AG04450 (cell line): ENCODE data around the gene TBCEL. TPM values are rescaled to one million over a fixed set of nuclear protein-coding genes. Genes with fewer than 3 reads are reported as not detected.

Source experiments
- CTCF ChIA-PET: fragments of 300-600, 350-600 bp; formaldehyde crosslinking; extraction: SDS; loops from one replicate; lab custom pipeline; 2022; ENCODE audit warnings: antibody characterized with exemption, inconsistent platforms; lab: Charles Lee
- POLR2A ChIA-PET: fragments of 350-600 bp; formaldehyde crosslinking; extraction: SDS; loops from one replicate; lab custom pipeline; 2021; ENCODE audit warnings: antibody characterized with exemption, inconsistent platforms; lab: Yijun Ruan, JAX
- DNase-seq: peaks from one replicate; pipeline ENCODE4 v3.0.0-alpha.2; 2011; ENCODE audit warnings: low read depth, low spot score
- H3K27ac ChIP-seq: one replicate; pipeline ENCODE4 v1.5.1; 2012; ENCODE audit warnings: low read depth, low read length, control low read depth
- H3K27me3 ChIP-seq: one replicate; pipeline ENCODE4 v1.6.0; 2012; ENCODE audit warnings: low read length; ENCODE audit not compliant: control insufficient read depth, insufficient read depth
- H3K4me3 ChIP-seq: 2 replicates; pipeline ENCODE4 v1.5.1; 2011; ENCODE audit warnings: mild to moderate bottlenecking, low read depth, low read length, control low read depth
- H3K9me3 ChIP-seq: 2 replicates; pipeline ENCODE4 v1.5.1; 2012; ENCODE audit warnings: low read length; ENCODE audit not compliant: control insufficient read depth, insufficient read depth
- CTCF ChIP-seq: IDR thresholded peaks from 2 replicates; pipeline ENCODE4 v1.5.1; 2011; ENCODE audit warnings: low read depth, low read length, control low read depth, inconsistent platforms
- polyA plus RNA-seq: library from polyadenylated mRNA; depleted of rRNA; stranded (reverse); fragments of >200 nt; gene quantifications from 2 replicates; pipeline ENCODE4 v1.2.3, GENCODE V29; 2011

Gene TBCEL
- polyA plus RNA-seq, 1 experiment = 19.3 TPM

GRCh38 chr11:121099364-121099763 lies 75.5 kb downstream of the TBCEL start:
- no peak for DNase-seq
- ChIA-PET POLR2A (no interaction called here), CTCF (interaction anchor here (0.9 kb wide), 1 partner anchor 12 kb away, joined by 5 read pairs; no protein-coding TSS in a partner anchor)
- Histone ChIP-seq H3K27me3 (peaks cover 11% of the 10 kb centered on the region), H3K4me3 (no peak overlapping the region), H3K27ac (no peak overlapping the region), H3K9me3 (no peaks in the 10 kb centered on the region)
- no peak for TF ChIP-seq CTCF

- ChIA-PET POLR2A (no interaction called here), CTCF (interaction anchor here (0.7 to 0.9 kb wide), 2 partner anchors 36 to 95 kb away, joined by 4 to 5 read pairs; no protein-coding TSS in a partner anchor)
- H3K27ac ChIP-seq = no peak overlapping the region
- no peak overlapping the region for H3K4me3 ChIP-seq
- H3K27me3 ChIP-seq = peaks cover 11% of the 10 kb centered on the region
- H3K9me3 ChIP-seq = no peaks in the 10 kb centered on the region
- TF ChIP-seq CTCF = no peak
- peak; percentile 10 for DNase-seq
These were observed 76.0 kb downstream of the TBCEL start for GRCh38 chr11:121099885-121100284.

GRCh38 chr11:121100943-121101342 lies 77.0 kb downstream of the TBCEL start, which contains the start of gene TECTA:
TSS of gene TECTA (plus strand) at chr11:121101243. CDS start at chr11:121102666, 1,423 bp downstream.
- peaks cover 16% of the 10 kb centered on the region for H3K27me3 ChIP-seq
- CTCF ChIA-PET = no interaction called here

GRCh38 chr11:121104312-121104762 lies 80.4 kb downstream of the TBCEL start:
- no peak for DNase-seq
- CTCF ChIA-PET = no interaction called here
- no peak for TF ChIP-seq CTCF

More at GRCh38 chr11:121100943-121101342, 77.0 kb downstream of the TBCEL start, which contains the start of gene TECTA:
- no peak for TF ChIP-seq CTCF
- no peak for DNase-seq
- H3K4me3 ChIP-seq = no peak within 1 kb of the TSS
- H3K9me3 ChIP-seq = no peaks in the 10 kb centered on the region
- POLR2A ChIA-PET = no interaction called here
- no peak within 1 kb of the TSS for H3K27ac ChIP-seq

GRCh38 chr11:121105063-121105480 lies 81.2 kb downstream of the TBCEL start:
- Histone ChIP-seq H3K27ac (no peak overlapping the region), H3K4me3 (no peak overlapping the region), H3K27me3 (peaks cover 32% of the 10 kb centered on the region), H3K9me3 (no peaks in the 10 kb centered on the region)
- no peak for TF ChIP-seq CTCF
- ChIA-PET POLR2A (interaction anchor here (0.7 kb wide), 1 partner anchor 383 kb away, joined by 3 read pairs; no protein-coding TSS in a partner anchor), CTCF (interaction anchor here (1.3 kb wide), 1 partner anchor 89 kb away, joined by 5 read pairs; no protein-coding TSS in a partner anchor)
- no peak for DNase-seq

More at GRCh38 chr11:121104312-121104762, 80.4 kb downstream of the TBCEL start:
- POLR2A ChIA-PET = no interaction called here
- H3K9me3 ChIP-seq = no peaks in the 10 kb centered on the region
- no peak overlapping the region for H3K27ac ChIP-seq
- H3K27me3 ChIP-seq = peaks cover 31% of the 10 kb centered on the region
- no peak overlapping the region for H3K4me3 ChIP-seq
